NCI-H2227 (cell line): ENCODE results near the gene RIPPLY2.

Source experiments
- DNase-seq: peaks from one replicate; lab custom pipeline; 2025; ENCODE audit not compliant: unreplicated experiment; lab: John Stamatoyannopoulos, UW

Gene RIPPLY2, protein sequence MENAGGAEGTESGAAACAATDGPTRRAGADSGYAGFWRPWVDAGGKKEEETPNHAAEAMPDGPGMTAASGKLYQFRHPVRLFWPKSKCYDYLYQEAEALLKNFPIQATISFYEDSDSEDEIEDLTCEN

DNA sequence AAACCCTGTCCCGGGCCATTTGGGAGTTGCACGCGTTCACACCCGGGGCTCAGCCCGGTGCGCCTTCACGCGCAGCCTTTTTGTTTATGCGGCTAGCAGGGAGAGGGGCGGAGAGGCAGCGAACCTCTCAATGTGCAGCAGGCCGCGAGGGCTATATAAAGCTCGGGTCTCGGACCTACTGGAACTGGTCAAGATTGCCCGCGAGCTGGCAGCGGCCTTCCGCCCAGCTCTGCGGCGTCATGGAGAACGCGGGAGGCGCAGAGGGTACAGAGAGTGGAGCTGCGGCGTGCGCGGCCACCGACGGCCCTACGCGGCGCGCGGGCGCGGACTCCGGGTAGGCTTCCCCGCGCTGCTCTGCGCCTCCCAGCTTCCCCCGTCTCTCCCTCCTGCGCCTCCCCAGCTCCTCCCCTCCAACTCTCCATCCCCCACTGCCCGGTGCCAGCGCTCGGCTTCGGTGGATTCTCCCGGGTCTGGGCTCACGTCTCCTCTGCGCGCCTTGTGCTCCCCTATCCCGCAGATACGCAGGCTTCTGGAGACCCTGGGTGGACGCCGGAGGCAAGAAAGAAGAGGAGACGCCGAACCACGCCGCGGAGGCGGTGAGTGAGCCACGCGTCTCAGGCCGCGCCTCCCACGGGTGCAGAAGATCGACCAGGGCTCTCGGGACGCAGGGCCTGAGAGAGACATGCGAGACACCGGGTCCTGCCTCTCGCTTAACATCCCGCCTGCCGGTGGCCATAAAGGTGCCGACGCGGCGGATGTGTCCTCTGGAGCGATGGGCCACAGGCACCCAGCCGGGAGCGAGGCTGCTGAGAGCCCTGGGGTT lies at the start of gene RIPPLY2:
RIPPLY2 (plus strand) TSS at position 183 of the 823 bp plus-strand sequence; CDS start at position 240, 57 bp downstream.
- DNase-seq: peak; percentile 81

DNA sequence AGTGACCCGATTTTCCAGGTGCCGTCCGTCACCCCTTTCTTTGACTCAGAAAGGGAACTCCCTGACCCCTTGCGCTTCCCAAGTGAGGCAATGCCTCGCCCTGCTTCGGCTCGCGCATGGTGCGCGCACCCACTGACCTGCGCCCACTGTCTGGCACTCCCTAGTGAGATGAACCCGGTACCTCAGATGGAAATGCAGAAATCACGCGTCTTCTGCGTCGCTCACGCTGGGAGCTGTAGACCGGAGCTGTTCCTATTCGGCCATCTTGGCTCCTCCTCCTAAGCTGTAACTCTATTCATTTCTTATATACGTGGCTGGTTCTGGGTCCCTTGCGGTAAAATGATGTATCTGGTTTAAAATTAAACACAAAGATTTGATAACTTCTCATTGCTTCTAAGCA lies 49.7 kb upstream of the RIPPLY2 start:
- peak; percentile 1 for DNase-seq

DNA sequence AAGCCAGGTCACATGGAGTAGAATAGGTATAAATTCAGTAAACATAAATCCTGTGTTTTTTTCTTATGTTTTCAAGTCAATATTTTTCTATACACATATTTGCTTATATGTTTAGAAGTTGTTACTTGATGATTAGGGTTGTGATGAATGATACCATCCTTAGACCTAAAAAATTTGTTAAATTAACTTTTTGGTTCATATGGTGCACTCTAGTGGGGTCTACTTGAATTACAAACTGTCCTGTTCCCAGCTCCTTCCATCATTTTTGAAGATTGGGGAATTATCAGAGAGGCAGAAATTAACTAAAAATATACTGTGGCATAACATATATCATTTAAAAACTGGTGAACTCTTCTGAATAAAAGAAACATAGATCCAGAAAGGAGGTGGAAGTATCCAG lies 48.3 kb upstream of the RIPPLY2 start:
- DNase-seq: no peak

DNA sequence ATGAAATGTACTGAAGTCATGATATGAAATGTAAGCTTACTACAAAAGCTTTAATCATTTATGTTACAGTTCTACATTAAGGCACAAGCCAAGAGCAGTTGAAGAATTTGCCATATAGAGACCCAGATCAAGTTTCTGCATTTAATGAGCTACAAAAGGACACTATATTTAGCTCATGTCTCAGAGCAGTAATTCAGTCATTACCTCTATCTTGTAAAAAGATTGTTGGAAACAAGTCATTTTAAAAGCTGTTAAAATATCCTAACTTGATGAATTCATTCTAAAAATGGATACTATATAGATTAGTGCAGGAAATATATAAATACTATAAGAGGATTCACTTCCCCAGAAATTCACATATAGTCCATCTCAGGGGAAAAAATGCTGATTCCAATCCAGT lies 45.2 kb upstream of the RIPPLY2 start:
- no peak for DNase-seq

DNA sequence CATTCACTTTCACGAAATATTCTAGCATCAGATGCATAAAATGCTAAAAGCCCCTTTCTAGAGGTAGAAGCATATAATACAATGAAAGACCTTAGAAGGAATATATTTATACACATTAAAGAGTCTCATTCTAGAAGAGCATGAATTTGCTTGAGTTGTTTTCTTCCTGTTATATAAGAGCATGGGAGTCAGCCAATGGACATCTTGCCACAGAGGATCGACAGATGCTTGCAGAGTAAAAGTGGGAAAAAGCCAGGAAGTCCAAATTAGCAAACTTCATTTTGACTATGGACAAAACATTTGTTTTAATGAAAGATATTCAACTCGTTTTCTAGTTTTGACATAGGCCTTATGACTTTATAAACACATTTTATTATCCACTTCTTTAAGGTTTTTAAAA lies 44.2 kb upstream of the RIPPLY2 start:
- no peak for DNase-seq

DNA sequence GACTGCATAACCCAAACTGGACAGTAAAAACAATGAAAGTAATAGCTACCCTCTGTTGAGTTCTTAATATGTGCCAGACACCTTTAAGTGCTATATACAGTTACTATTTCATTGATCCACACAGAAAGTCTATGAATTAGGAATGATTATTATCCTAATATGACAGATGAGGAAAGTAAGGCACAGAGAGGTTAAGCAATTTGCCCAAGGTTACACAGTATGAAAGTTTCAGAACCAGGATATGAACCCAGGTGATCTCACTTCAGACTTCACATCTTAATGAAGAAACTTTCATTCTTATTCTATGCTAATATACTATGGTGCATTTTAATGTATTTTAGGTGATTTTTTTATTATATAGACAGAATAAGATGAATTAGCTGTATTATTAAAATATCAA lies 40.6 kb upstream of the RIPPLY2 start:
- DNase-seq: no peak

DNA sequence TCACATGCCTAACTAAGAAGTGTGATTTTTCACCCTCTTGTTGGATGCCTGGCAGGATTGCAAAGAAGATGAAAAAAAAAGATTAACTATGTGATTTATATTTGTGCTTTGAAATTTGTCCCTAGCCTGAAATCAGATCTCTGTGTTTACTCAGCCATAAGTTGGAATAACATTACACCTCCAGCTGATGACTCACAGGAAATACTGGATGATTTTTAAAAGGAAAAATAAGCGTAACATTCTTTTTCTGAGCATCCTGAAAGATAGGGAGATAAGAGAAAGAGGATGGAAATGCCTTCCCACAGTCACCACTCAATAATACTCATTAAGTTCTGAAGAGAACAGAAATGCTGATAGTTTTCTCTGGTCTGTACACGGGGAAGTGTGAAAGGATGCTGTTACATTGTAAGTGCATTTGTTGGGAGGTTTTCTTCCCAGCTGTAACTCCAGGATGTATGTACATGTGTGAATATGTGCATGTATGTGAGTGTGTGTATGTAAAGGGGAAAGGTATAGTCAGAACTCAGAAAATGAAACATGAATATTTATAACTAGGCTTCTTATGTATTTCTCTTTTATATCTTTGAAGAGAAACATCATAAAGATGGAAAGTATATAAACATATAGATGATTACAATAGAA lies 37.4 kb upstream of the RIPPLY2 start:
- DNase-seq: no peak

DNA sequence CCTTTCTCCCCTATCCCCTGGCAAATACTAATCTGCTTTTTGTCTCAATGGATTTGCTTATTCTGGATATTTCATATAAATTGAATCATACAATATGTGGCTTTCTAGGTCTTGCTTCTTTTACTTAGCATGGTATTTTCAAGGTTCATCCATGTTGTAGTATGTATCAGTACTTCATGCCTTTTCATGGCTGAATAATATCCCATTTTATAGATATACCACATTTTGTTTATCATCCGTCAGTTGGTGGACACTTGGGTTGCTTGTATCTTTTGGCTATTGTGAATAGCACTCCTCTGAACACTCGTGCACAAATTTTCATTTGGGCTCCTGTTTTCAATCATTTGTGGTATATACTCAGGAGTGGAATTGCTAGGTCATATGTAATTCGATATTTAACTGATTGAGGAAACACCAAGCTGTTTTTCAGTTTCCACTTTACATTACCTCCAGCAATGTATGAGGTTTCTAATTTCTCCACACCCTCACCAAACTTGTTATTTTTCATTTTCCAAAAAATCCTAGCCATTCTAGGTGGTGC lies 30.5 kb upstream of the RIPPLY2 start:
- no peak for DNase-seq

DNA sequence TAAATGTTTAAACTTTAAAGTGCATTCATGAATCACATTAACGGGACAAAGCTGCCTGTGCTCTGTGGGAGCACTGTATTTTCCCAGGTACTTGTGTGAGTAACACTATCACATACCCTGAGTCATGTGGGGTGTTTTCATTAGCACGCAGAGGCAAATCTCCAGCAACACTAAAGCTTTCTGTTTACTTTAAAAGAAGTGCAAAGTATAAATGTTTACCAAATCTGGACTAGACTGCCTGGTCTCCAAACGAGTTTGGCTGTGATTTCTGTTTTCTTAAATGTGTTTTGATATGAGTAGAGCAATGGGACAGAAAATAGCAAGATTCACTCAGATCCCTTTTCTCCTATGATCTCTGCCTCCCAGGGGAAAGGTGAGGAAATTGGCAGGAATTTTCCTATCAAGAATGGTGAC lies 28.8 kb upstream of the RIPPLY2 start:
- no peak for DNase-seq

DNA sequence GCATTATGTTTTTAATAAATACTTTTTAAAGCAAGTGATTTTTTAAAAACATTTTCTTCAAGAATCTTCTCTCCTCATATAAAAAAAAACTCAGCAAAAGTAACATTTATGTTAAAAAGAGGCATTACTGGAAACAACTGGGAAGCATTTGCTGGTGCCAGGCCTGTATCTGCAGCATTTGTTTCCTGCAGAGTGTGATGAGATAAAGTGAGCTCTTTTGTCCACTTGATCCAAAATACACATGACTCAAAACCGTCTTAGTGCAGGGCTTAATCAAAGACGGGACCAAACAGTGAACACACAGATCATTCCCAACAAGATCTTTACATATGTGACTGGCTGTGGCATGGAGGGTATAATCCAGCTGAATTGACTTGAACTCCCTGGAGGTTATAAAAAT lies 28.3 kb upstream of the RIPPLY2 start:
- DNase-seq: no peak

DNA sequence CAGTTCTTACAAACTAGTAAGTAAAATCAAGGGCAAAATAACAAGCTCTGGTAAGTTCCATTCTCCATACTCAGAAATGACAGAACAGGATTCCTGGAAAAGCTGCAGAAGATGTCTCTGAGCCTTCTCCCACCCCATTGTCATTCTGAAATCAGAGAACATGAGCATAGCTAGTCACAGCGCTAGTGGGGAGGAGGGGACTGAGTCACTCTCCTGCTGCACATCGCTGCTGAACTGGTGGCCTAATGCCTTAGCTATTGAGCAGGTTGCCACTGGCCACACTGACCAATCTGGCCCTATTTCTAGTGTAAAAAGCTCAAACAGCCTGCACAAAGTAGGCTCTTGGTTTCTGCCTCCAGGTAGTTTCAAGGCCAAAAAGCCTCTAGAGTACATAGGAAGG lies 26.1 kb upstream of the RIPPLY2 start:
- DNase-seq: no peak

DNA sequence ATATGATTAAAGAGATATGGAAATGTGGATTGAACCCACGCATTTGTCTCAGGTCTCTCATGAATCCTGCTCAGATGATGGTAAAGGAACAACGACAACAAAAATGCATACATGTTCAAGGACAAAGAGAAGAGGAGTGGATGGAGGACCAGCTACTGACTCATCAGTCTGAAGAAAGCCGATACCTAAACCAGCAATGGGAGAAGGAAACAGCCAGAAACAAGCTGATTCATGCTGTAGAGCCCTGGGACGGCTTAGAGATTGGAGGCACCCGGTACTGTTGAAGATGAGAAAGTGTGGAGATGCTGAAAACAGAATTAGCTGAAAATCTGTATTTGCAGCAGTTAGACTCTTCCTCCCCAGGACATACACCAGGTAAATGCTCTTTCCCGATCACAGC lies 14.4 kb upstream of the RIPPLY2 start:
- no peak for DNase-seq

DNA sequence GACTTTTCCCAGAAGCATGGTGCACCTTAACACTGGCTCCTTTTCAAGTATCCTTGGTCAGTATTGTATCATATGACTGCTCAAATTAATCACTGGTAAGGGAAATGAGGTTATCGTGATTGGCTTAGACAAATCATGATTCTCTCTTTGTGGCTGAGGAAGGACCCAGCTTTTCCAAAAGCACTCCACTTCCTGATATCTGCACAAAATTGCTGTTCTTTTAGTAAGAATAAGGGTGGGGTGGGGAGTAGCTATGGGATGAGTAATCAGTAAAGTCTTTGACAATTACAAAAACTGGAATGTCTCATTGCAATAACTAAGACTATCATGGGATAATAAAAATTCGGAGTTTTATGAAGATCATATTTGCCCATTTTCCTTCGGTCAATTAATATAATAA lies 9.0 kb upstream of the RIPPLY2 start:
- no peak for DNase-seq

DNA sequence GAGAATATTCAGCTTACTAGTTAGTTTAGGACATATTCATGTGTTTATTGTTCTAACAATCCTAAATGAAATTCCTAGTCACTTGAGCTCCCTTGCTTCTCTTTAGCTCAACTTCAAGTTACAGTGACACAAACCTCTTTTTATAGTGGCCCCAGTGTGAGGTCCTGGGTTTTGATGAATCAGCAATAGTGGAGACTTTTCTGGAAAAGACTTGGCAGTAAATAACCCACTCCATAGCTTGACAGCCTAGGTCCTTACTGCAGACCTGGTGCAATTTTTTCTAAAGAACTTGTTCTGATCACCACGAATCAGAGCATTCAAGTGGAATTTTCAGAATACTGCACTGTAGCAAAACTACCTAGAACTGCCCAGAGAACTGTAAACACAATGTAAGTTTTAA lies 6.9 kb upstream of the RIPPLY2 start:
- no peak for DNase-seq

DNA sequence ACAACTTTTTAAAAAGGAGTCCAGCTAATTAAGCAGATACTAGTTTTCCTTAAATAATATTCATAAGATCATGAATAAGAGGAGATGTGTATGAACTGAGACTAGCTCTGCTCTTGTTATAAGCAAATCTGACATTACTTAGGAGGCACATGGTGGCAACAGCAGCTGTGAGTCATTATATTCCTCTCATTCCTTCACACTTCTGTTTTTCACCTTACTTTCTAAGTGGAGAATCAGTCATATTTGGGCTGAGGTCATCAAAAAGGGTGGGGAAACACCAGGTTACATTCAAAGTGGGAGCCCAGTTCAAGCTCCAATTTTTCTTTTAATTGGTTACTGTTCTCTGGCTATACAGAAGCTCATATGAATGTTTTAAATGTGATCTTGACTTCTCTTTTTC lies 6.0 kb upstream of the RIPPLY2 start:
- DNase-seq: no peak

DNA sequence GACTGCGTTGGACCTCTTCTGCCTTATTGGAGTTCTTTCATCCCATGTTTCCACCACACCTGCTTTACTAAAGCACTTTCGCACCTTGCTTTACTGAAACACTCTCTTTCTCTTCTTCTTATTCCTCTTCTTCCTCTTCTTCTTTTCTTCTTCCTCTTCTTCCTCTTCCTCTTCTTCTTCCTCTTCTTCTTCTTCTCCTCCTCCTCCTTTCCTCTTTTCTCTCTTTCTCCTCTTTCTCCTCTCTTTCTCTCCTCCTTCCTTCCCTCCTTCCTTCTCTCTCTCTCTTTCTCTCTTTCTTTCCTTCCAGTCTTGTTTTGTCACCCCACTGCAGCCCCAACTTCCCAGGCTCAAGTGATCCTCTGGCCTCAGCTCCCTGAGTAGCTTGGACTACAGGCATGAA lies 4.0 kb upstream of the RIPPLY2 start:
- no peak for DNase-seq

DNA sequence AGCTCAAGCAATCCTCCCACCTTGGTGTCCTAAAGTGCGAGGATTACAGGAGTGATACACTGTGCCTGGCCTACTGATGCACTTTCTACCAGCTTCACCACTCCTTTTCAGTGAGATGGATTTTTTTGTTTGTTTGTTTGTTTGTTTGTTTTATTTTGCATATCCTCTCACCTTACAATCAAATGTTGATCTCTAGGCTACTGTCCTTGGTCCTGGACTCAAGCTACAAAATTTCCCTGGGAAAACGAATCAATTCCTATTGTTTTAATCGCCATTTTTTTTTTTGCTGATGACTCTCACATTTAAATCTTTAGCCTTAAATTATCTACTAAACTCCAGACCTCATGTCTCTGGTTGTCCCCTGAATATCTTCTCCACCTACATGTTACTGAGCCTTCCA lies 3.5 kb upstream of the RIPPLY2 start:
- DNase-seq: no peak

DNA sequence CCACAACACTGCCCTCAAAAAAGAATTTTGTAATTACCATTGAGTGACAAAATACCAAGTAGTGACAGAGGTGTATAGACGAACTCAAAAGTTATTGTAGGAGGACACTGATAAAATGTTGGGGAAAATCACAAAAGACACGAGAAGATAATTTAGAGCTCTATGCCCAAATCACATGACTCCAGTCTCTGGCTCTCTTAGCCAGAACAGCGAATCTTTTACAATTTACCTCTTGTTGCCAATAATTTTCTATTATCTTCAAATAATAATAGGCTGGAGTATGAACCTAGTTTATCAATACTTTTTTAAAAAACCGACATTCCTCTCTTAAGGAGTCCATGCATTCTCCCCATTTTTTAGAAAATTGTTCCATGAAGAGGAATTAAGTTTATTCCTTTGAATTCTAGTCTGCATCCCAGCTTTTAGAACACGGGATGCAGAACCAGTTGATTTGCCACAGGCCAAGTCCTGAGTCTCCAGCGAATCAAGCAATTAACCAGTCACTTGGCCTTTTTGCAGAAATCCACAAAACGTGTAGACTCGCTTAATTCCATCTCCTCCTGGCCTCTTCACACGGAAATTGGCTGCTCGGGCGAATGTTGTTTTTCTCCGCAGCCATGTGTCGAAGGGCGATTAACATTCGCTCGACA lies 507 bp upstream of the RIPPLY2 start:
- no peak for DNase-seq

DNA sequence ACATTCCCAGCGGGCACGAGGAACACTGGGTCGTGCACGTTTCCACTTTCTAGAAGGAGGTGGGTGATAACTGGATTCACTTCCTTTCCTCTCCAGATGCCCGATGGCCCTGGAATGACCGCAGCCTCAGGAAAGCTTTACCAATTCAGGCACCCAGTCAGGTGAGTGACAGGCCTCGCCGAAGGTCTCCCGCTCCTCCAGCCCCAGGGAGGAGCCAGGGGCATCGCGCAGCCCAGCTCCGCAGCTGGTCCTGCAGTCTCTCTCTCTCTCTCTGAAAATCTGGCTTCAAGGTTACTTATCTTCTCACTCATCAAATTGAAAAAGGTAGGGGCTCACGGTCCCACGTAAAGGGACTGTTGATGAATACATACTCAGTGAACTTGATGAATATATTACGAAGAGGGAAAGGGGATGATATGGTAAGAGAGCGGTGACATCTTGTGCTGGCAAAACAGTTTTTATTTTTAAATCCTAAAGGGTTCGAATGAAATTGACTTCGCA lies 891 bp downstream of the RIPPLY2 start:
- peak; percentile 53 for DNase-seq

DNA sequence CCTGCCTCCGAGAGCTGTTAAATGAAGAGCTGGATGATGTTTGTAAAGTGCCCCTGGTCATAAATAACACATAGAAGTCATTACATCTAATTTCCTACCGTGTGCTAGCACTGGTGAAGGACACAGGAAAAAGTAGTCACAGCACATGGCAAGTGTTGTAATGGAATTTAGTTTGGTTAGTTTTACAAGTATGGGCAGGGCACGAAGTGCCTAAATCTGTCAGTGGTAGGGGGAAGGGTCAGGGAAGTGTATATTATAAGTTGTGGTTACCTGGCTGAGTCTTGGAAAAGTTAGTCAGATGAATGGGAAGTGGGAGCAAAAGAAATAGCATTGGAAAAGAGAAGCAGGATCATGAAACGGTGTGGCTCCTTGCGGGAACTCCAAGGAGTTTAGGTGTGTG lies 1.6 kb downstream of the RIPPLY2 start:
- DNase-seq: no peak
